ENCODE results near the gene RNF180. TPM values are rescaled to one million over a fixed set of nuclear protein-coding genes. Genes with fewer than 3 reads are reported as not detected.

The RNF180 gene
- total and polyA plus RNA-seq, 2 donors (not counting 1 experiment from before 2014, with no cell fraction given): not detected

GRCh38 chr5:64176301-64176700, 10.7 kb downstream of the RNF180 start:
- ChIA-PET POLR2A (no interaction called here), CTCF (no interaction called here)

More at GRCh38 chr5:64176301-64176700, 10.7 kb downstream of the RNF180 start:
- H3K27ac Mint-ChIP-seq: no peak overlapping the region
- no peaks in the 10 kb centered on the region for H3K27me3 ChIP-seq (replicated peaks in 1 of 4; ENCODE audit: control extremely low read depth in 1 of 4, control insufficient read depth in 3 of 4, insufficient read depth in 4 of 4, low read length in 3 of 4)
- TF ChIP-seq CTCF (IDR thresholded peaks at IDR 0.05) (no peak), EZH2 (IDR thresholded peaks at IDR 0.05; ENCODE audit: borderline replicate concordance, insufficient read depth, low read depth, low read length, poor library complexity, severe bottlenecking) (no peak)
- no peaks in the 10 kb centered on the region for H3K27me3 Mint-ChIP-seq
- H3K4me2 ChIP-seq (replicated peaks; ENCODE audit: low read depth, low read length, poor library complexity, severe bottlenecking): no peak overlapping the region
- peaks cover 0 to 3% (median 0%) of the 10 kb centered on the region in 3 donors for H3K9me3 ChIP-seq (ENCODE audit: control extremely low read depth in 1 of 3, control insufficient read depth in 2 of 3, insufficient read depth in 1 of 3, low read length in 2 of 3)
- H3K9me3 Mint-ChIP-seq (ENCODE audit: insufficient read depth): peaks cover 6% of the 10 kb centered on the region
- intact Hi-C loops (cut with micrococcal nuclease): no loop called here
- no peaks in the 10 kb centered on the region for H3K79me2 ChIP-seq (ENCODE audit: control insufficient read depth, insufficient read depth, low read length)
- no CpG with 5 or more reads among the region's 2 CpGs for WGBS (ENCODE audit: insufficient coverage)
- no peak overlapping the region for H2AFZ ChIP-seq (ENCODE audit: insufficient read depth, low read depth, low read length, poor library complexity, severe bottlenecking)
- DNase-seq: no peak
- H3K4me3 ChIP-seq (ENCODE audit: control extremely low read depth in 1 of 5, extremely low read depth in 1 of 5, insufficient read depth in 1 of 5, low read depth in 2 of 5, low read length in 4 of 5): no peak overlapping the region
- ATAC-seq (ENCODE audit: low read depth): no peak
- H3K4me1 Mint-ChIP-seq: no peaks in the 10 kb centered on the region
- no peak overlapping the region for H3K27ac ChIP-seq (ENCODE audit: low read length in 2 of 2)
- no peaks in the 10 kb centered on the region for H4K20me1 ChIP-seq (ENCODE audit: control insufficient read depth, insufficient read depth, low read length, poor library complexity, severe bottlenecking)
- no peak overlapping the region for H3K4me3 Mint-ChIP-seq
- no peak overlapping the region for H3K9ac ChIP-seq (ENCODE audit: low read length)
- H3K4me1 ChIP-seq (ENCODE audit: control insufficient read depth in 2 of 2, insufficient read depth in 2 of 2, low read length in 2 of 2): no peaks in the 10 kb centered on the region
- H3K36me3 ChIP-seq (replicated peaks in 1 of 2; ENCODE audit: control extremely low read depth in 1 of 2, control insufficient read depth in 1 of 2, extremely low read depth in 1 of 2, insufficient read depth in 2 of 2, low read length in 1 of 2): no peaks in the 10 kb centered on the region
